Keratinocyte (primary cell): Measurements from ENCODE around the gene CTNNA3.

Experiments
- EZH2 ChIP-seq: IDR thresholded peaks from one replicate; pipeline ENCODE4 v1.6.1; 2012; ENCODE audit warnings: inconsistent platforms, mild to moderate bottlenecking, low read length, moderate library complexity
- TF ChIP-seq, protein P1 (sequence below), 3 experiments: IDR thresholded peaks in 1 of 3; conservative IDR thresholded peaks in 1 of 3; optimal IDR thresholded peaks in 1 of 3; 2 replicates in 2 of 3; 3 replicates in 1 of 3; pipeline versions ENCODE3 to v1.5.1; 2011; ENCODE audit warnings: low read length in 3 of 3, mild to moderate bottlenecking in 3 of 3, moderate library complexity in 2 of 3, control low read depth in 1 of 3, inconsistent platforms in 1 of 3; ENCODE audit not compliant: insufficient read depth in 2 of 3; ENCODE audit errors: extremely low read depth in 1 of 3

DNA sequence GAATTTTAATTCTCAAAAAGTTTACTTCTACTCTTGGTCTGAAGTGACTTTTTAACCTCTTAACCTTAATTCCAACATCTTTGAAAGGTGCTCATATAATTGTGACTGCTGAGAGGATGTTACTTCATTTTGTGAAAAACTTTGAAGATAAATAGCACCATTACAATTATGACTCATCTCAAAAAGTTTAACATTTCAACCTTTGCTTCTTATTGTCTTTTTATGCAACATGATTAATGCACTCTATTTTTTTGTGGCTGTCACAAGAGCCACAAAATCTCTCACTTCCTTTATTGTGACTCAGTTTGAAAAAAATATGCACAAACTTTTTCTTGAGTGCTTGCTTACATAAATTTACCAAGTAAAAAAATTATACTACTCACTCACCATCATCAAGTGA is 387.1 kb downstream of the CTNNA3 start:
- TF ChIP-seq, protein P1, sequence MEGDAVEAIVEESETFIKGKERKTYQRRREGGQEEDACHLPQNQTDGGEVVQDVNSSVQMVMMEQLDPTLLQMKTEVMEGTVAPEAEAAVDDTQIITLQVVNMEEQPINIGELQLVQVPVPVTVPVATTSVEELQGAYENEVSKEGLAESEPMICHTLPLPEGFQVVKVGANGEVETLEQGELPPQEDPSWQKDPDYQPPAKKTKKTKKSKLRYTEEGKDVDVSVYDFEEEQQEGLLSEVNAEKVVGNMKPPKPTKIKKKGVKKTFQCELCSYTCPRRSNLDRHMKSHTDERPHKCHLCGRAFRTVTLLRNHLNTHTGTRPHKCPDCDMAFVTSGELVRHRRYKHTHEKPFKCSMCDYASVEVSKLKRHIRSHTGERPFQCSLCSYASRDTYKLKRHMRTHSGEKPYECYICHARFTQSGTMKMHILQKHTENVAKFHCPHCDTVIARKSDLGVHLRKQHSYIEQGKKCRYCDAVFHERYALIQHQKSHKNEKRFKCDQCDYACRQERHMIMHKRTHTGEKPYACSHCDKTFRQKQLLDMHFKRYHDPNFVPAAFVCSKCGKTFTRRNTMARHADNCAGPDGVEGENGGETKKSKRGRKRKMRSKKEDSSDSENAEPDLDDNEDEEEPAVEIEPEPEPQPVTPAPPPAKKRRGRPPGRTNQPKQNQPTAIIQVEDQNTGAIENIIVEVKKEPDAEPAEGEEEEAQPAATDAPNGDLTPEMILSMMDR (optimal IDR thresholded peaks at IDR 0.05 in 1 of 3, IDR thresholded peaks at IDR 0.05 in 1 of 3, conservative IDR thresholded peaks at IDR 0.05 in 1 of 3; ENCODE audit: extremely low read depth in 1 of 3, insufficient read depth in 2 of 3, low read length in 3 of 3), result no peak
- no peak for TF ChIP-seq EZH2
